ENCODE data around the gene LYRM4. TPM values are rescaled to one million over a fixed set of nuclear protein-coding genes. Genes with fewer than 3 reads are reported as not detected.

The LYRM4 gene
- total RNA-seq, 1 donor from 2014 or later = 39.0 TPM

GRCh38 chr6:5249451-5250122 lies 11.2 kb downstream of the LYRM4 start:
- H3K4me1 Mint-ChIP-seq (ENCODE audit: unreplicated experiment) = peaks cover 19% of the 10 kb centered on the region
- H3K9me3 Mint-ChIP-seq (ENCODE audit: unreplicated experiment) = no peaks in the 10 kb centered on the region
- no peak for DNase-seq (ENCODE audit: low spot score)
- no peak overlapping the region for H3K27ac Mint-ChIP-seq (ENCODE audit: unreplicated experiment)
- peaks cover 5% of the 10 kb centered on the region for H3K36me3 Mint-ChIP-seq (ENCODE audit: low read depth, unreplicated experiment)
- H3K27me3 Mint-ChIP-seq (ENCODE audit: unreplicated experiment) = peaks cover 3% of the 10 kb centered on the region
- H3K4me3 Mint-ChIP-seq (ENCODE audit: unreplicated experiment) = no peak overlapping the region
- no peak for TF ChIP-seq CTCF (IDR thresholded peaks at IDR 0.05; ENCODE audit: unreplicated experiment)

- no peak for TF ChIP-seq CTCF (IDR thresholded peaks at IDR 0.05; ENCODE audit: unreplicated experiment)
- H3K4me1 Mint-ChIP-seq (ENCODE audit: unreplicated experiment) = peaks cover 23% of the 10 kb centered on the region
- no peak overlapping the region for H3K27ac Mint-ChIP-seq (ENCODE audit: unreplicated experiment)
- no peaks in the 10 kb centered on the region for H3K9me3 Mint-ChIP-seq (ENCODE audit: unreplicated experiment)
- DNase-seq (ENCODE audit: low spot score) = no peak
- H3K4me3 Mint-ChIP-seq (ENCODE audit: unreplicated experiment) = no peak overlapping the region
- peaks cover 3% of the 10 kb centered on the region for H3K27me3 Mint-ChIP-seq (ENCODE audit: unreplicated experiment)
- peaks cover 5% of the 10 kb centered on the region for H3K36me3 Mint-ChIP-seq (ENCODE audit: low read depth, unreplicated experiment)
Measured at GRCh38 chr6:5248302-5249098, 12.2 kb downstream of the LYRM4 start.

GRCh38 chr6:5247201-5247600 lies 13.5 kb downstream of the LYRM4 start:
- H3K36me3 Mint-ChIP-seq (ENCODE audit: low read depth, unreplicated experiment) = peaks cover 5% of the 10 kb centered on the region

GRCh38 chr6:5246141-5247097 lies 14.3 kb downstream of the LYRM4 start:
- DNase-seq (ENCODE audit: low spot score) = no peak
- Mint-ChIP-seq H3K4me1 (ENCODE audit: unreplicated experiment) (peaks cover 23% of the 10 kb centered on the region), H3K9me3 (ENCODE audit: unreplicated experiment) (no peaks in the 10 kb centered on the region), H3K36me3 (ENCODE audit: low read depth, unreplicated experiment) (peaks cover 4% of the 10 kb centered on the region), H3K4me3 (ENCODE audit: unreplicated experiment) (no peak overlapping the region), H3K27ac (ENCODE audit: unreplicated experiment) (peak overlapping the region; percentile 38), H3K27me3 (ENCODE audit: unreplicated experiment) (peaks cover 3% of the 10 kb centered on the region)
- no peak for TF ChIP-seq CTCF (IDR thresholded peaks at IDR 0.05; ENCODE audit: unreplicated experiment)

More at GRCh38 chr6:5247201-5247600, 13.5 kb downstream of the LYRM4 start:
- H3K27ac Mint-ChIP-seq (ENCODE audit: unreplicated experiment) = no peak overlapping the region
- H3K27me3 Mint-ChIP-seq (ENCODE audit: unreplicated experiment) = peaks cover 3% of the 10 kb centered on the region
- peaks cover 23% of the 10 kb centered on the region for H3K4me1 Mint-ChIP-seq (ENCODE audit: unreplicated experiment)
- no peak overlapping the region for H3K4me3 Mint-ChIP-seq (ENCODE audit: unreplicated experiment)
- DNase-seq (ENCODE audit: low spot score) = no peak
- no peaks in the 10 kb centered on the region for H3K9me3 Mint-ChIP-seq (ENCODE audit: unreplicated experiment)
- TF ChIP-seq CTCF (IDR thresholded peaks at IDR 0.05; ENCODE audit: unreplicated experiment) = no peak
